ENCODE data around the gene MECR.

The MECR gene

GRCh38 chr1:29230553-29231378 lies at the start of gene MECR:
Gene MECR (minus strand): TSS chr1:29230934. CDS start chr1:29230906, 28 bp downstream.
- peak; percentile 99 for DNase-seq

DNA sequence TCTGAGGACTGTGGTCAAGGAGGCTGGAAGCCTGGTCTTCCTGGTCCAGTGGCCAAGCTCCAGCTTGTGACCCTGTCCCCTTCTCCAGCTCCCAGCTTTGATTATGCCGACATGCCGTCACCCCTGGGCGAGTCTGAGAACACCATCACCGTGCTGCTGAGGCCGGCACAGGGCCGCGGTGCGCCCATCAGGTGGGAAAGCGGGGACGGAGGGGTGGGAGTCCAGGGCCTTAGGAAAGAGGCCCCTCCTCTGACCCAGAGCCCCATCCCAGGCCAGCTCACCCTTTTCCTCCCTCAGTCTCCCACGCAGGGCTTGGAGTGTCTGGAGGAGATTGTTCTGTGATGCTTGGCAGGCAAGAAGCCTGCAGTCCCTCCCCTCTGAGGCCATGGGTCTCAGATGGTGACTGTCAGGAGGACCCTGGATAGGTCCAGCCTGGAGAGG lies 49.2 kb upstream of the MECR start:
- no peak for DNase-seq

DNA sequence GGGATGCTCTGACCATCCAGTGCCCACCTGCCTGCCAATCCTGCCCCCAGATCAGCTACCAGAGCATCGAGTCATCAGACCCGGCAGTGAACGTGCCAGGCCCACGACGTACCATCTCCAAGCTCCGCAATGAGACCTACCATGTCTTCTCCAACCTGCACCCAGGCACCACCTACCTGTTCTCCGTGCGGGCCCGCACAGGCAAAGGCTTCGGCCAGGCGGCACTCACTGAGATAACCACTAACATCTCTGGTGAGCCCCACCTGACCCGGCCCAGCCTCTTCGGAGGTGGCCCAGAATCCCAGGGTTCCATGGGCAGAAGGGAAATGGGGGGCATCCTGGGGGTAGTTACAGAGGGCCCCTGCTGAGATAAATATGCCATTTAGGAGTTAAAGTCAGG lies 48.7 kb upstream of the MECR start:
- DNase-seq: no peak

GRCh38 chr1:29278124-29278523 lies 47.4 kb upstream of the MECR start:
- no peak for DNase-seq

DNA sequence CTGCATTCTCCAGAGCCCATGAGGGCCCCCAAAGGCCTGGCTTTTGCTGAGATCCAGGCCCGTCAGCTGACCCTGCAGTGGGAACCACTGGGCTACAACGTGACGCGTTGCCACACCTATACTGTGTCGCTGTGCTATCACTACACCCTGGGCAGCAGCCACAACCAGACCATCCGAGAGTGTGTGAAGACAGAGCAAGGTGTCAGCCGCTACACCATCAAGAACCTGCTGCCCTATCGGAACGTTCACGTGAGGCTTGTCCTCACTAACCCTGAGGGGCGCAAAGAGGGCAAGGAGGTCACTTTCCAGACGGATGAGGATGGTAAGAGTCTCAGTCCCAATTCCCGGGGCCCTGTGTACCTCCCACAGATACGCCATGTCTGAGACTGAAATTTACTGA lies 44.7 kb upstream of the MECR start:
- DNase-seq: no peak

DNA sequence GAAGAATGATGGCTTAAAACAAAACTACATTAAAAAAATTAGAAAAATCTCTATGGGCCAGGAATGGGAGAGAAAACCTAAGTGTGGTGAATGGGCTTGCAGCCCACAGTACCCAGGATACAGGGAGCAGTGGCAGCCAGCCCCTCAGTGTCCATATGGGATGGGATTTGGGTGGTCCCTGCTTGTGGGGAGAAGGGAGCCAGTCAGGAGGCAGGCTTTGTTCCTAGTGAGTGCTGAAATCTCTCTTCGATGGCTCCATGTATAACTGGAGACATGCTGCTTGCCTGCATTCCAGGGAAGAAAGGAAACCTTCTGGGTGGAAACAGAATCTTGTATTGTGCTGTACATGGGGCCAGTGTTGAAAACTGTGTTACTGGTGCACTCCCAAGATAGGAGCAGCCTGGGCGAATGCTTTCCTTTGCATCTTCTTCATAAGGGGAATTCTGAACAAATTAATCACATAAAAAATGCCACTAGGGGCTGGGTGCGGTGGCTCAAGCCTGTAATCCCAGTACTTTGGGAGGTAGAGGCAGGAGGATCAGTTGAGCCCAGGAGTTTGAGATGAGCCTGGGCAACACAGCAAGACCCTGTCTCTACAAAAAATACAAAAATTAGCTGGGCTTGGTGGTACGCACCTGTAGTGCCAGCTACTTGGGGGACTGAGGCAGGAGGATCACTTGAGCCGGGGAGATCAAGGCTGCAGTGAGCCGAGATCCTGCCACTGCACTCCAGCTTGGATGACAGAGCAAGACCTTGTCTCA lies 41.6 kb upstream of the MECR start:
- DNase-seq: no peak

DNA sequence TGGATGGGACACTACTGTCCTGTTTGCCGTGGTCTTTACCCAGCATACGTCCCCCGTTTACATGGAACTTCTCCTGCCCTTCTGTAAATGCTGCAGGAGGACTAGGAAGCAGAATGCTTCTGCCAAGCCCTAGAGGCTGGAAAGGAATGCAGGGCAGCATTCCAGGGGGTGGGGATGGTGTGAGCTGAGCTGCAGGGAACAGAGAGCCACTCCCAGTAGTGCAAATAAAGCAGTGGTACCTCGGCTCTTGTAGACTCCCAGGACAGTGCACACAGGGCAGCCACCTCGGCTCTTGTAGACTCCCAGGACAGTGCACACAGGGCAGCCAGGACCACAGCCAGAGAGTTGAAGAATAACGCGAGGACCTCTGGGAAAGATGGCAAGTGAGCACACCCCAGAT lies 41.0 kb upstream of the MECR start:
- DNase-seq: no peak

- DNase-seq: no peak
Observed at GRCh38 chr1:29270929-29271521, 40.3 kb upstream of the MECR start.

GRCh38 chr1:29269382-29269781 lies 38.6 kb upstream of the MECR start:
- DNase-seq: no peak

DNA sequence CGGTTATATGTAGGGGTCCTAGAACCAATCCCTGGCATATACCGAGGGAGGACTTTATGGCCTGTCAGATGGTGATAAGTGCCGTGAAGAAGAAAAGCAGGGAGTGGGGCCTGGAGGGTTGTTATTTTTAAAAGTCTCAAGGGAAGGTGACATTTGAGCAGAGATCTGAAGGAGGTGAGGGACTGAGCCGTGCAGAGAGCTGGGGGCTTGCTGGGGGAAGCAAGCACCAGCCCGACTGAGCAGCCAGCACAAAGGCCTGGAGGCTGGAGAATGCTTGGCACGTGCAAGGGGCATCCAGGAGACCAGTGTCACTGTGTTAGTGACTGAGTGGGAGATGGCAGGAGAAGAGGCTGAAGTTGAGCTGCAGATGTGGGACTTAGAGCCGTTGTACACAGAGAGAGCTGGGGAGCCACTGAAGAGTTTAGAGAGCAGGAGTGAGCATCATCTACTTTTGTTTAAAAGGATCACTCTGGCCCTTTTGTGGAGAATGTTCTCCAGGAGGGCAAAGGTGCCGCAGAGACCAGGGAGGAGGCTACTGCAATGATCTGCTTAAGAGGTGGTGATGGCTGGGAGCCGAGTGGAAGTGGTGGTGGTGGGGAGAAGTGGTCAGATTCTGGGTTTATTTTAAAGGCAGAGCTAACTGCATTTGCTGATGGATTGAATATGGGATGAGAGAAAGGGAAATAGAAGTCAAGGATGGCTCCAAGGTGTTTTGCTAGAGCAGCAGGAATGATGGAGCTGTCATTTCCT lies 36.8 kb upstream of the MECR start:
- DNase-seq: no peak

DNA sequence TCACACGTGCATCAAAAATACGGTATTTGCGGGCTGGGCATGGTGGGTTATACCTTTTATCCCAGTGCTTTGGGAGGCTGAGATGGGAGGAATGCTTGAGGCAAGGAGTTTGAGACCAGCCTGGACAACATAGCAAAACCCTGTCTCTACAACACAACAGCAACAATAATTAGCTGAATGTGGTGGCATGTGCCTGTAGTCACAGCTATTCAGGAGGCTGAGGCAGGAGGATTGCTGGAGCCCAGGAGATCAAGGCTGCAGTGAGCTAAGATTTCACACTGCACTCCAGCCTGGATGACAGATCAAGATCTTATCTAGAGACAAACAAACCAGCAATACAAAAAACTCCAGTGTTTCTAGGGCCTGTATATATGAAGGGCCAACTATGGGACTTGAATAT lies 36.2 kb upstream of the MECR start:
- DNase-seq: no peak

DNA sequence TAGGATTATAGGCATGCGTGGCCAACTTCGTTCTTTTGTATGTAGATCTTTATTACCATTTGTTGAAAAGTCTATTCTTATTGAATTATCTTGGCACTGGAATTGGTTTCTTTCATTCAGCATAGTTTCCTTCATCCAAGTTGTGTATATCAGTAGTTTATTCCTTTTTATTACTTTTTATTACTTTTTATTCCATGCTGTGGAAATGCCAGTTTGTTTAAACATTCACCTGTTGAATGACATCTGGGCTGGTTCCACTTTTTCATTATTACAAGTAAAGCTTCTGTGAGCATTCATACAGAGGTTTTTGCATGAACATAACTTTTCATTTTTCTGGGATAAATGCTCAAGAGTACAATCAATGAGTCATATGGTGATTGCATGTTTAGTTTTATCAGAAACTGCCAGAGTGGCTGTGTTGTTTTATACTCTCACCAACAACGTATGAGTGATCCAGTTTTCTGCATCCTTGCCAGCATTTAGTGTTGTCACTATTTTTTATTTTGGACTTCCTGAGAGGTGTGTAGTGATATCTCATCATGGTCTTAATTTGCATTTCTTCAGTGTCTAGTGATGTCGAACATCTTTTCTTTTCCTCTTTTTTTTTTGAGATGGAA lies 34.1 kb upstream of the MECR start:
- DNase-seq: no peak

- no peak for DNase-seq
Observed at GRCh38 chr1:29260531-29260930, 29.8 kb upstream of the MECR start.

DNA sequence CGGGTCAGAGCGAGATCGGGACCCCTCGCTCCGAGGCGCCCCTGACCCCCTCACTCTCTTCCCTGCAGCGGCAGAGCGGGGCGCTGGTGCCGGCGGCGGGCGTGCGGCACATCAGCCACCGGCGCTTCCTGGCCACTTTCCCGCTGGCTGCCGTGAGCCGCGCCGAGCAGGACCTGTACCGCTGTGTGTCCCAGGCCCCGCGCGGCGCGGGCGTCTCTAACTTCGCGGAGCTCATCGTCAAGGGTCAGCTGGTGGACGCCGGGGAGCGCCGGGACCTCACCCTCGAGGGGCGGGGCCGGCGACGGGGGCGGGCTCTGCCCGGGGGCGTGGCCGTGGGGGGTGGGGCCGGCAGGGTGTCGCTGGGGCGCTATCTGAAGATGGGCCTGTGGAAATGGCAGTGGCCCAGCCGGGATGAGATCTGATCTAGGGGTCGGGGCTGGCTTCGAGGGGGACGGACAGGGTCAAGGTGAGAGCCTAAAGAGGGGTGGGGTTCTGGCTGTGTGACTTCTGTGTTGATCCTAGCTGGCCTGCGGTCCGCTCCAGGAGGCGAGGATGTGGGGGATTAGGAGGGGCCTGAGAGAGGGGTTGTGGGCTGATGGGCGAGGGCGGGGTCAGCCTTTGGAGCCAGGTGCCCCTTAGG lies 29.2 kb upstream of the MECR start:
- peak; percentile 66 for DNase-seq

DNA sequence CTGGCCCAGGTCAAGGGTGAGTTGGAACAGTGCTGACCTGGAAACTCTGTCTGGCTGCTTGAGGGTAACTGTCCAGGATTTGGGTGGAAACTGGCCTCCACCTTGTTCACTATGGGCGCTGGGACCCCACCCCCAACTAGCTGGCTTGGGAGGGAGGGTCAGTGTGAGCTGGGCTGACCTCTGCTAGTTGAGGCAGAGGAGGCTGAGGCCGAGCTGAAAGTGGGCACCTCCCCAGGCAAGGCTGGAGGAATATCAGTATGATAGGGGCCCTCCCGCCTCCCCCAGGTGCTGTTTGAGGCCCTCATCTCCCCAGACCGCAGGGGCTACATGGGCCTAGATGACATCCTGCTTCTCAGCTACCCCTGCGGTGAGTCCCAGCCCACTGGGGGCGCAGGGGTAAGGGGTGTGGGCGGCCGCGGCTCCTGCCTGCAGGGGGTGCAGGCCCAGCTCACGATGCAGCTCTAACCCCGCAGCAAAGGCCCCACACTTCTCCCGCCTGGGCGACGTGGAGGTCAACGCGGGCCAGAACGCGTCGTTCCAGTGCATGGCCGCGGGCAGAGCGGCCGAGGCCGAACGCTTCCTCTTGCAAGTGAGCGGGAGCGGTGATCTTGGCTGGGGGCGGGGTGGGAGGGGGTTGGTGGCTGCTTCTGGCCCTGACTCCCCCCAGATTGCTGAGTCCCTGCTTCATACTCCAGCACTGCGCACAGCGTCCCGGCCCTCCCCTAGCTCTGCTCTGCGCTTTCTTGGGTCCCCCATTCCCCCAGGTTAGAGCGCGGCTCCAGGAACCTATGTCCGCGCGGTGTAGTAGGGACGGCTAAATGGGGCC lies 28.5 kb upstream of the MECR start:
- DNase-seq: no peak

GRCh38 chr1:29258189-29258975 lies 27.6 kb upstream of the MECR start:
- no peak for DNase-seq

DNA sequence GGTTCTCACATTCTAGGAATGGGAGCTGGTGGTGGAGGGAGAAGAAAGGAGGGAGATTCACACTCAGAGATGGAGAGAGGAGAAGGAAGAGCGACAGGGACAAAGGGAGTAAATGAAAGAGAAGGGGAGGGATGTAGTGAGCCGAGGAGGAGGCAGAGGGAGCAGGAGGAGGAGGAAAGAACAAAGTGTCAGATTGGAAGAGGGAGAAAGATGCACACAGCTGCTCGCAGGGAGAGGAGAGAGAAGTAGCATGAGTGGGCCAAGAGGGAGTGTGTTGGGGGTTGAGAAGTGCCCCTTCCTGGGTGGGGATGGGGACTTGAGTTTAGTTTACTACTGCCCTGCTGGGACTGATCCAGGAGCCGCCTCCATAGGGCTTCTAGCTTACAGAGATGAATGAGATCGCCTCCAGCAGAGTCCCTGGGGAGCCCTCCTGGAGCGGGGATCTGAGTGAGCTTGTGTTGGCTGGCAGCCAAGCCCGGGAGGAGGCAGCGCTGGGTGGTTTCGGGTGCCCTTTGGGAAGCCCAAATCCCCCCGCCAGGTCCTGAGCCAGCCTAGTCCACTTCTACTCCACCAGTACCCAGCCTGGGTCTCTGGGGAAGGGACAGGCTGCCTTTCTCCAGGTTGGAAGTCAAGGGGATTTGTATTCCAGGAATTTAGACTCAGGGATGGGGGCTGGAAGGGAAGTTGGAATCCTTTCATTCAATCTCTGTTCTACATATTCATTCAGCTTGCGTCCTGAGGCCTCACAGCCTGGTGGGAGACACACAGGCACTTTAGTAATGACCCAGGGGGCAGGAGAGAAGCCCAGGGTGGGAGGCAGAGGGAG lies 26.5 kb upstream of the MECR start:
- no peak for DNase-seq

DNA sequence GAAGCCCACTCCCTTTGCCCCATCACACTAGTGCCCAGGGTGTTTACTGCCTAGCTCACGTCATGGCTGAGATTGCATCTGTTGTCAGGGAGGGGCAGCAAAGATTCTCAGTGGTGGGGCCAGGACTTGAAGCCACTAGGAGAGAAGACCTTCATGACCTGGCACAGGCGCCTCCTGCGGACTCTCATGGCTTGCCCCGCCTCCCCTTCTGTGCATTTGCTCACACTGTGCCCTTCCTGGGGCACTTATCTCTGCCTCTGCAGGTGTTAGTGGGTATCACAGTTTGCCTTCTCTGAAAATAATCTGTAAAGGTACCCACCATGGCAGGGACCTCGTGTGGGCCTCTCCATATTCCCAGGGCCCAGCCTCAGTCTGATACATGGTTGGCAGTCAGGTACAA lies 25.7 kb upstream of the MECR start:
- no peak for DNase-seq

- no peak for DNase-seq
Observed at GRCh38 chr1:29255134-29255666, 24.5 kb upstream of the MECR start.

Data from stimulated activated CD8-positive, alpha-beta memory T cell treated with anti-CD3 and anti-CD28 coated beads, Interleukin-4, amount 100 ng/mL, for 48 hours (primary cell).